K562 (cell line): ENCODE data around the gene TIMM44. TPM values are rescaled to one million over a fixed set of nuclear protein-coding genes. Genes with fewer than 3 reads are reported as not detected.

Experiments used
- ATF7 ChIP-seq: fragments of 450-650 bp; IDR thresholded peaks from 2 replicates; pipeline ENCODE4 v1.7.1; 2014; ENCODE audit warnings: mild to moderate bottlenecking, moderate library complexity
- ETV1 ChIP-seq: fragments of 450-650 bp; conservative IDR thresholded peaks from 2 replicates; pipeline ENCODE4 v1.6.1; 2016; ENCODE audit warnings: missing genetic modification characterization, control low read depth, low read depth, missing compliant biosample characterization
- HDAC2 ChIP-seq: fragments of 450-650 bp; IDR thresholded peaks from 2 replicates; pipeline ENCODE4 v1.6.1; 2016; ENCODE audit warnings: mild to moderate bottlenecking
- LARP7 ChIP-seq: fragments of 450-650 bp; IDR thresholded peaks from 2 replicates; pipeline ENCODE4 v1.6.1; 2016
- MYC ChIP-seq, 2 experiments: fragments of 250-450 bp in 1 of 2; sonication (Bioruptor Pico) in 1 of 2; IDR thresholded peaks; 2 replicates each; pipeline versions ENCODE4 v1.5.1 to v1.6.1; 2012 to 2021; ENCODE audit warnings: low read depth in 2 of 2, borderline replicate concordance in 1 of 2, improper control_type of control experiment in 1 of 2, low read length in 1 of 2, mild to moderate bottlenecking in 1 of 2, moderate library complexity in 1 of 2
- NR2C1 ChIP-seq, 2 experiments: fragments of 450-650 bp; IDR thresholded peaks; 2 replicates each; pipeline ENCODE4 v1.6.1; 2017; ENCODE audit warnings: mild to moderate bottlenecking in 2 of 2, antibody characterized with exemption in 1 of 2, inconsistent platforms in 1 of 2, missing compliant biosample characterization in 1 of 2, missing genetic modification characterization in 1 of 2
- NR2C2 ChIP-seq, 2 experiments: fragments of 200-800 bp in 1 of 2; sonication (Bioruptor generic) in 1 of 2; sonication (generic) in 1 of 2; formaldehyde crosslinking in 1 of 2; IDR thresholded peaks; 2 replicates each; pipeline versions ENCODE4 v1.6.1 to v1.8.0; 2016 to 2022; ENCODE audit warnings: mild to moderate bottlenecking in 1 of 2, missing compliant biosample characterization in 1 of 2, missing genetic modification characterization in 1 of 2, missing genetic modification reagents in 1 of 2
- NR4A1 ChIP-seq, 2 experiments: fragments of 250-450 bp in 1 of 2; fragments of 450-650 bp in 1 of 2; sonication (Bioruptor Pico) in 1 of 2; IDR thresholded peaks; 2 replicates each; pipeline versions ENCODE4 v1.4.0 to v1.6.1; 2016 to 2020; ENCODE audit warnings: mild to moderate bottlenecking in 2 of 2, missing compliant biosample characterization in 1 of 2, missing genetic modification characterization in 1 of 2, moderate library complexity in 1 of 2
- PHF8 ChIP-seq: fragments of 200-600 bp; sonication (generic); IDR thresholded peaks from 2 replicates; pipeline ENCODE4 v1.6.1; 2012; ENCODE audit warnings: mixed run types, mild to moderate bottlenecking, inconsistent platforms, low read length, moderate library complexity, borderline replicate concordance
- PYGO2 ChIP-seq: fragments of 450-650 bp; IDR thresholded peaks from 2 replicates; pipeline ENCODE4 v1.6.1; 2016; ENCODE audit warnings: mild to moderate bottlenecking, missing genetic modification characterization, moderate library complexity, missing compliant biosample characterization
- RBM22 ChIP-seq: fragments of 200-400 bp; formaldehyde crosslinking; IDR thresholded peaks from 2 replicates; pipeline ENCODE4 v1.6.1; 2018; ENCODE audit warnings: low read length, low read depth; ENCODE audit not compliant: poor library complexity, severe bottlenecking
- RNF2 ChIP-seq: sonication (generic); IDR thresholded peaks from 2 replicates; pipeline ENCODE4 v1.6.1; 2016
- SMAD4 ChIP-seq: fragments of 250-450 bp; sonication (Bioruptor Pico); conservative IDR thresholded peaks from 2 replicates; pipeline ENCODE4 v1.8.0; 2021; ENCODE audit warnings: inconsistent platforms, mild to moderate bottlenecking, moderate library complexity
- SMC3 ChIP-seq: conservative IDR thresholded peaks from 2 replicates; pipeline ENCODE4 v1.6.1; 2011; ENCODE audit warnings: low read depth, low read length, improper control_type of control experiment; ENCODE audit not compliant: insufficient read depth
- TAF15 ChIP-seq: fragments of 200-400 bp; formaldehyde crosslinking; IDR thresholded peaks from 2 replicates; pipeline ENCODE4 v1.6.1; 2017; ENCODE audit warnings: mild to moderate bottlenecking, low read depth, low read length, moderate library complexity
- ZNF143 ChIP-seq: sonication (generic); formaldehyde crosslinking; IDR thresholded peaks from 2 replicates; pipeline ENCODE4 v1.9.0; 2022; ENCODE audit warnings: mild to moderate bottlenecking, missing genetic modification reagents
- ZNF217 ChIP-seq: sonication (generic); formaldehyde crosslinking; IDR thresholded peaks from 2 replicates; pipeline ENCODE4 v1.8.0; 2022; ENCODE audit warnings: mild to moderate bottlenecking, missing genetic modification reagents
- ZSCAN29 ChIP-seq: fragments of 450-650 bp; IDR thresholded peaks from 2 replicates; pipeline ENCODE4 v1.6.1; 2017
- polyA plus RNA-seq, 8 experiments: library from polyadenylated mRNA; depleted of rRNA in 4 of 8; stranded (reverse) in 5 of 8; unstranded in 3 of 8; fragments of >200 nt; fragmentation: Nextera tagmentation in 2 of 8; fragmentation: Illumina TruSeq in 1 of 8; extraction: Ambion mirVana in 2 of 8; extraction: Trizol in 1 of 8; gene quantifications; 2 replicates each; pipeline versions ENCODE4 v1.2.1 to v1.2.3, GENCODE V29; 2011 to 2014; ENCODE audit warnings: inconsistent platforms in 1 of 8, missing spikeins in 1 of 8
- total RNA-seq, 7 experiments: library from RNA; depleted of rRNA in 6 of 7; stranded (reverse); fragments of >200 nt in 6 of 7; fragmentation: Illumina TruSeq in 2 of 7; extraction: Trizol in 2 of 7; gene quantifications; 2 replicates each; pipeline versions ENCODE4 v1.2.1 to v1.2.3, GENCODE V29; 2011 to 2021; ENCODE audit warnings: low replicate concordance in 1 of 7
- TF ChIP-seq, protein P1 (sequence below): sonication (generic); formaldehyde crosslinking; IDR thresholded peaks from 2 replicates; pipeline ENCODE4 v1.8.0; 2022; ENCODE audit warnings: mild to moderate bottlenecking, missing genetic modification reagents
- TF ChIP-seq, protein P2 (sequence below): sonication (generic); formaldehyde crosslinking; IDR thresholded peaks from 2 replicates; pipeline ENCODE4 v1.8.1; 2023; ENCODE audit warnings: mild to moderate bottlenecking, missing genetic modification reagents, moderate library complexity

Gene TIMM44
- total and polyA plus RNA-seq, 9 of the 15 experiments (the other 6 are each of a cell fraction or from before 2014, with no cell fraction given): 10.3 to 231 (median 89.3) TPM

DNA sequence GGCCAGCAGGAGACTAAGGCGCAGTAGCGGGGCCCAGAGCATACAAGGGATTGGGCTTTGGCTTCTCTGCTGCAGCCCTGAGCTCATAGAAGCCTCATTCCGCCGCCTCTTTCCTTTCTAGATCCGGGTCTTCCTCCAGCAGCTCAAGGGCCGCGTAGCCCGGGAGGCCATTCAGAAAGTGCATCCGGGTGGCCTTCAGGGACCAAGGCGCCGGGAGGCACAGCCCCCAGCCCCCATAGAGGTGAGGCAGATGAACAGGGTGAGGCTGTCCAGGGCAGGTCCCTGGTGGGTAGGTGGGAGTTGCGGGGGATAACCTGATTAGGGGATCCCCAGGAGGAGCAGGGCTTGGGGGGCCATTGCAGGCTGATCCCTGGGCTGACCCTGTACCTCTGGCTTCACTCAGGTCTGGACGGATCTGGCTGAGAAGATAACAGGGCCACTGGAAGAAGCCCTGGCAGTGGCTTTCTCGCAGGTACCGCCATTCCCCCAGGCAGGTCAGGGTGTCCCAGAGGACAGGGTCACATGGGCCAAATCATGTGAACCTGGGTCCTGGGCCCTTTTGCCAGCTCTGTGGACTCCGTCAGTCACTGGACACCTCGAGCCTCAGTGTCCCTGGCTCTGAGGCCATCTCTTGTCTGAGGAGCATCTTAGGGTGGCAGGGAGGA is 22.0 kb downstream of the TIMM44 start (continued):
- TF ChIP-seq, protein P1, sequence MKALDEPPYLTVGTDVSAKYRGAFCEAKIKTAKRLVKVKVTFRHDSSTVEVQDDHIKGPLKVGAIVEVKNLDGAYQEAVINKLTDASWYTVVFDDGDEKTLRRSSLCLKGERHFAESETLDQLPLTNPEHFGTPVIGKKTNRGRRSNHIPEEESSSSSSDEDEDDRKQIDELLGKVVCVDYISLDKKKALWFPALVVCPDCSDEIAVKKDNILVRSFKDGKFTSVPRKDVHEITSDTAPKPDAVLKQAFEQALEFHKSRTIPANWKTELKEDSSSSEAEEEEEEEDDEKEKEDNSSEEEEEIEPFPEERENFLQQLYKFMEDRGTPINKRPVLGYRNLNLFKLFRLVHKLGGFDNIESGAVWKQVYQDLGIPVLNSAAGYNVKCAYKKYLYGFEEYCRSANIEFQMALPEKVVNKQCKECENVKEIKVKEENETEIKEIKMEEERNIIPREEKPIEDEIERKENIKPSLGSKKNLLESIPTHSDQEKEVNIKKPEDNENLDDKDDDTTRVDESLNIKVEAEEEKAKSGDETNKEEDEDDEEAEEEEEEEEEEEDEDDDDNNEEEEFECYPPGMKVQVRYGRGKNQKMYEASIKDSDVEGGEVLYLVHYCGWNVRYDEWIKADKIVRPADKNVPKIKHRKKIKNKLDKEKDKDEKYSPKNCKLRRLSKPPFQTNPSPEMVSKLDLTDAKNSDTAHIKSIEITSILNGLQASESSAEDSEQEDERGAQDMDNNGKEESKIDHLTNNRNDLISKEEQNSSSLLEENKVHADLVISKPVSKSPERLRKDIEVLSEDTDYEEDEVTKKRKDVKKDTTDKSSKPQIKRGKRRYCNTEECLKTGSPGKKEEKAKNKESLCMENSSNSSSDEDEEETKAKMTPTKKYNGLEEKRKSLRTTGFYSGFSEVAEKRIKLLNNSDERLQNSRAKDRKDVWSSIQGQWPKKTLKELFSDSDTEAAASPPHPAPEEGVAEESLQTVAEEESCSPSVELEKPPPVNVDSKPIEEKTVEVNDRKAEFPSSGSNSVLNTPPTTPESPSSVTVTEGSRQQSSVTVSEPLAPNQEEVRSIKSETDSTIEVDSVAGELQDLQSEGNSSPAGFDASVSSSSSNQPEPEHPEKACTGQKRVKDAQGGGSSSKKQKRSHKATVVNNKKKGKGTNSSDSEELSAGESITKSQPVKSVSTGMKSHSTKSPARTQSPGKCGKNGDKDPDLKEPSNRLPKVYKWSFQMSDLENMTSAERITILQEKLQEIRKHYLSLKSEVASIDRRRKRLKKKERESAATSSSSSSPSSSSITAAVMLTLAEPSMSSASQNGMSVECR (CRISPR knock-in tag): 0 out of 2 replicates have a peak, but pooled peaks have one; percentile 6
- TF ChIP-seq SMC3 (0 out of 2 replicates have a peak, but pooled peaks have one; percentile 1), TAF15 (no peak), ETV1 (tag) (peak; percentile 51; the same call in 1 of the 2 replicates), RBM22 (no peak), PYGO2 (tag) (no peak), PHF8 (peak; percentile 2; the same call in 1 of the 2 replicates), ZNF143 (CRISPR knock-in tag) (0 out of 2 replicates have a peak, but pooled peaks have one; percentile 27), SMAD4 (CRISPR knock-in tag) (0 out of 2 replicates have a peak, but pooled peaks have one; percentile 5), ZSCAN29 (peak; percentile 74; the same call in 1 of the 2 replicates), HDAC2 (0 out of 2 replicates have a peak, but pooled peaks have one; percentile 4), MYC (IDR thresholded peaks at IDR 0.05; ENCODE audit: low read depth, low read length) (no peak), MYC (CRISPR knock-in tag; IDR thresholded peaks at IDR 0.05; ENCODE audit: borderline replicate concordance, low read depth) (peak; percentile 49; the same call in 1 of the 2 replicates), RNF2 (0 out of 2 replicates have a peak, but pooled peaks have one; percentile 8), NR2C2 (CRISPR knock-in tag; IDR thresholded peaks at IDR 0.05) (no peak), NR2C2 (tag; IDR thresholded peaks at IDR 0.05) (peak; percentile 85), ZNF217 (CRISPR knock-in tag) (no peak), ATF7 (0 out of 2 replicates have a peak, but pooled peaks have one; percentile 0), NR4A1 (CRISPR knock-in tag; IDR thresholded peaks at IDR 0.05) (no peak), NR4A1 (tag; IDR thresholded peaks at IDR 0.05) (0 out of 2 replicates have a peak, but pooled peaks have one; percentile 1), NR2C1 (IDR thresholded peaks at IDR 0.05) (peak; percentile 83), NR2C1 (tag; IDR thresholded peaks at IDR 0.05) (peak; percentile 81), LARP7 (no peak)
- TF ChIP-seq, protein P2, sequence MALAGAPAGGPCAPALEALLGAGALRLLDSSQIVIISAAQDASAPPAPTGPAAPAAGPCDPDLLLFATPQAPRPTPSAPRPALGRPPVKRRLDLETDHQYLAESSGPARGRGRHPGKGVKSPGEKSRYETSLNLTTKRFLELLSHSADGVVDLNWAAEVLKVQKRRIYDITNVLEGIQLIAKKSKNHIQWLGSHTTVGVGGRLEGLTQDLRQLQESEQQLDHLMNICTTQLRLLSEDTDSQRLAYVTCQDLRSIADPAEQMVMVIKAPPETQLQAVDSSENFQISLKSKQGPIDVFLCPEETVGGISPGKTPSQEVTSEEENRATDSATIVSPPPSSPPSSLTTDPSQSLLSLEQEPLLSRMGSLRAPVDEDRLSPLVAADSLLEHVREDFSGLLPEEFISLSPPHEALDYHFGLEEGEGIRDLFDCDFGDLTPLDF (CRISPR knock-in tag): 0 out of 2 replicates have a peak, but pooled peaks have one; percentile 8
